Thymus (tissue), 11 donors: ENCODE data around the gene DAPK2. TPM values are rescaled to one million over a fixed set of nuclear protein-coding genes. Genes with fewer than 3 reads are reported as not detected.

Experiments
- DNase-seq, 9 donors: peaks; one replicate each; pipeline ENCODE4 v3.0.0-alpha.2; 2013; ENCODE audit warnings: low spot score in 9 of 9, low read depth in 6 of 9, missing footprints in 1 of 9
- H3K27ac ChIP-seq, 2 donors: one replicate each; pipeline ENCODE4 v1.5.1; 2013; ENCODE audit warnings: control low read depth in 1 of 2, low read depth in 1 of 2, low read length in 1 of 2, mild to moderate bottlenecking in 1 of 2, moderate library complexity in 1 of 2
- H3K27me3 ChIP-seq, 2 donors: one replicate each; pipeline ENCODE4 v1.5.1; 2013; ENCODE audit warnings: low read length in 1 of 2; ENCODE audit not compliant: control insufficient read depth in 2 of 2, insufficient read depth in 1 of 2
- H3K36me3 ChIP-seq, 2 donors: one replicate each; pipeline ENCODE4 v1.5.1; 2013; ENCODE audit warnings: low read length in 1 of 2, mild to moderate bottlenecking in 1 of 2, moderate library complexity in 1 of 2; ENCODE audit not compliant: control insufficient read depth in 2 of 2, insufficient read depth in 2 of 2
- H3K4me1 ChIP-seq, 2 donors: one replicate each; pipeline ENCODE4 v1.5.1; 2013; ENCODE audit warnings: low read length in 2 of 2; ENCODE audit not compliant: control insufficient read depth in 2 of 2, insufficient read depth in 2 of 2
- H3K4me3 ChIP-seq, 2 donors: one replicate each; pipeline ENCODE4 v1.5.1; 2013; ENCODE audit warnings: low read length in 2 of 2, control low read depth in 1 of 2, mild to moderate bottlenecking in 1 of 2
- H3K9me3 ChIP-seq, 2 donors: one replicate each; pipeline ENCODE4 v1.5.1; 2013; ENCODE audit warnings: low read length in 1 of 2, mild to moderate bottlenecking in 1 of 2; ENCODE audit not compliant: control insufficient read depth in 2 of 2, insufficient read depth in 1 of 2
- WGBS: extraction: QIAGEN DNeasy Blood & Tissue Kit; methylation state at CpG from one replicate; pipeline ENCODE4 v1.1.7; 2013; 5-methylcytosine and 5-hydroxymethylcytosine counted together
- polyA plus RNA-seq: library from polyadenylated mRNA; stranded (reverse); fragments of 200-250 nt; gene quantifications from one replicate; pipeline ENCODE4 v1.2.3, GENCODE V29; 2013
- total RNA-seq: library from RNA; stranded (reverse); fragments of 120-200 nt; gene quantifications from one replicate; pipeline ENCODE4 v1.2.4, GENCODE V29; 2013
- donor health status: healthy.

Gene DAPK2
- total and polyA plus RNA-seq, 2 donors, result 3.3 TPM

DNA sequence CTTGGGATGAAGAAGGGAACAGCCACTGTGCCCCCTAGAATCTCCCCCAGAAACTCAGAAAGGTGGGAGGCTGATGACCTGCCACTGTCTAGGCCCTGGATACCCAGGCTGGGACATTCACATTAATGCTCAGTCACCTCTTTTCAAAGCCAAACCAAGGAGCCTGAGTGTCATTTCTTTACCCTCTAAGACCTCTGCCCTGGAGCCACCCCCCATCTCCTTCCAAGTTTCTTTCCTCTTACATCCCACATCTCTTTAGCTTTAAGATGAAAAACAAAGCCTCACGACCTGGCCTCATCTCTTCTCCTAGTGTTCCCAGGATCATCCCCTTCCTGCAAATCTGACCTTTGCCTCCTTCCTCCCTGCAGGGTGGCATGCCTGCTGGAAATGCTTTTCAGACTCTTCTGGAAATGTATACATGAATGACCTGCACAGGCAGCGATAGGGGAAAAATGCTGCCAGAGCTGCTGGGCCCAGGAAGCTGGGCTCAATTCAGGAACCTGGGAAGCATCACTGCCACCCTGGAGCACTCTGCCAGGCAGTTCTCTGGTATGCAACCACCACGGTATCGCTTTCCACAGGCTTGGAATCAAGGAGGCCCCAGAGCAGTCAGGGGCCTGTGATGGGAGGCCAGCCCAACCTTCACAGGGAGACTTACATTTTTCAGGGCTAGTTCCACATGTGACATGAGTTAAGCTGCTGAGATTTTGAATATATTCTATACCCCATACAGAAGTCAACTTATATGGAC lies 67.6 kb downstream of the DAPK2 start:
- no peaks in the 10 kb centered on the region for H3K36me3 ChIP-seq

DNA sequence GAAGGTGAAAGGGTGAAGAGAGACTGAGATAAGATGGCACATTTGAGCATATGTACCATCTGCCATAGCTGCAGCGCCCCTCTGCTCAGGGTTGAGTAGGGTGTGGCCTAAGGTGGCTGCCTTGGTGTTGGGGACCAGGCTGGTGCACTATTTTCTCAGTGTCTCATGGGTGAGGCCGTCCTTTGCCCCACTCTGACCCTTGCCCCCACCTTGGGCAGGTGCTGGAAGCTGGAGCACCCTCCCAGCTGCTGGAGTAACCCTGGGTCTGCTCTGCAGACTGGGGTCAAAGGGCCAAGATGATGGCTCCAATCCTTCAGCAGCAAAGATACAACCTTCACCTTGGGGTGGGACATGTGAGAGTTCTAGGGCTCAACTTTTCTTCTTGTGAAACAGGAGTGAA lies 69.2 kb downstream of the DAPK2 start:
- 94% methylated on average over 2 of the region's 2 CpGs for WGBS
- Histone ChIP-seq H3K36me3 (no peaks in the 10 kb centered on the region), H3K4me1 (no peaks in the 10 kb centered on the region), H3K27me3 (no peaks in the 10 kb centered on the region), H3K4me3 (no peak overlapping the region), H3K9me3 (no peaks in the 10 kb centered on the region), H3K27ac (no peak overlapping the region)
- no peak for DNase-seq

More for the DNA sequence above, 67.6 kb downstream of the DAPK2 start:
- Histone ChIP-seq H3K4me1 (peaks cover 0 to 4% of the 10 kb centered on the region in 2 donors), H3K27me3 (no peaks in the 10 kb centered on the region), H3K9me3 (no peaks in the 10 kb centered on the region), H3K27ac (no peak overlapping the region), H3K4me3 (no peak overlapping the region)
- no peak for DNase-seq
- WGBS, result 98% methylated on average over 4 of the region's 4 CpGs

DNA sequence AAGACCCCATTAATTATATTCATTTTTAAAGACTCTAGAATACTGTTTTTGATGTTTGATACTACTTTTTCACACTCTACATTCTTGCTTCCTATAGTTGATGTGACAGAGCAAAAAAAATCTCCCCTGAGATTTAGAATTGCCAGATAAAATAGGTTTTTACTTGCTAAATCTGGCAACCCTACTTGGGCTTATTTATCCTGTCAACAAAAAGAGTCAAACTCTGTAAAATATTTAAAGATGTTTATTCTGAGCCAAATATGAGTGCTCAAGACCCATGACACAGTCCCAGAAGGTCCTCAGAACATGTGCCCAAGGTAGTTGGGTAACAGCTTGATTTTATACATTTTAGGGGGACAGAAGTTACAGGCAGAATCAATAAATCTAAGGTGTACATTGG lies 72.3 kb downstream of the DAPK2 start:
- peaks cover 6 to 11% of the 10 kb centered on the region in 2 donors for H3K4me1 ChIP-seq
- no peaks in the 10 kb centered on the region for H3K27me3 ChIP-seq
- H3K9me3 ChIP-seq, result no peaks in the 10 kb centered on the region
- H3K4me3 ChIP-seq, result no peak overlapping the region
- H3K36me3 ChIP-seq, result no peaks in the 10 kb centered on the region
- no peak overlapping the region for H3K27ac ChIP-seq
- no peak for DNase-seq

DNA sequence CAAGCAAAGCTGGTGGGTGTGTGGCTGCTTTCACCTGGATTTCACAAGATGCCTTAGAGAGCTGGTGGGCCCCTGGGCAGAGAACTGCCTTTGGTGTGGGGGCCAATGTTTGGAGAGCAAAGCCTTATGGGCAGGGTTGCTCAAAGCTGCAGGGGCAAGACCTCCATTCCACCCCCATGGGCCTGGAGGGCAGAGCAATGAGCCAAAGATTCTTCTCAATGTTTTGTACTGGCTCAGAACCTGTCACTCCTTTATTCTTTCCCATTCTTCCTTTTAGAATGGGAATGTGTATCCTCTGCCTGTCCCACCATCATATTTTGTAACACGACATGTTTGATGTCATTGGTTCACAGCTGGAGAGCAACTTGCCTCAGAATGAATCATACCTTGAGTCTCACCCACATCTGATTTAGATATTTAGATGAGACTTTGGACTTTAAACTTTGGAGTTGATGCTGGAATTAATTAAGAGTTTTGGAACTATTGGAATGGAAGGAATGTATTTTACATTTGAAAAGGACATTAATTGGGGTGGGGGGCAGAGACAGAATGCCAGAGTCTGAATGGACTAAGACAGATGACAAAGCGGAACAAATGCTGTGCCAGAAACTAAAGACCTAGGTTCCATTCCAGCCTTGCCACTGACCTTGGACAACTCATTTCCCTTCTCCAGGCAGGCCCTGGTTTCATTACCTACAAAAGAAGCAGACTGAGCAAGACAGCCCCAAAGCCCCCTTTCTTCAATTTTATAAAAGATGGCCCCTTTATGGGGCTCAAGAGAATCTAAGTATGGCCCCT lies 72.9 kb downstream of the DAPK2 start:
- 49% methylated on average over 2 of the region's 2 CpGs for WGBS
- no peak overlapping the region for H3K27ac ChIP-seq
- no peak for DNase-seq
- no peak overlapping the region for H3K4me3 ChIP-seq
- H3K4me1 ChIP-seq, result peaks cover 6 to 11% of the 10 kb centered on the region in 2 donors
- no peaks in the 10 kb centered on the region for H3K36me3 ChIP-seq
- no peaks in the 10 kb centered on the region for H3K9me3 ChIP-seq
- no peaks in the 10 kb centered on the region for H3K27me3 ChIP-seq

- H3K27ac ChIP-seq, result no peak overlapping the region
- no peaks in the 10 kb centered on the region for H3K36me3 ChIP-seq
- no peaks in the 10 kb centered on the region for H3K9me3 ChIP-seq
- H3K27me3 ChIP-seq, result no peaks in the 10 kb centered on the region
- H3K4me3 ChIP-seq, result no peak overlapping the region
- 98% methylated on average over 1 of the region's 1 CpG for WGBS
- DNase-seq, result no peak
- H3K4me1 ChIP-seq, result peaks cover 6 to 11% of the 10 kb centered on the region in 2 donors
Observed at GRCh38 chr15:63972801-63973200, 73.5 kb downstream of the DAPK2 start.

- no peak overlapping the region for H3K4me3 ChIP-seq
- no peaks in the 10 kb centered on the region for H3K27me3 ChIP-seq
- no peaks in the 10 kb centered on the region for H3K36me3 ChIP-seq
- no peaks in the 10 kb centered on the region for H3K9me3 ChIP-seq
- no peak for DNase-seq
- no peak overlapping the region for H3K27ac ChIP-seq
- peaks cover 6 to 11% of the 10 kb centered on the region in 2 donors for H3K4me1 ChIP-seq
- WGBS, result 98% methylated on average over 1 of the region's 1 CpG
Observed at GRCh38 chr15:63971904-63972303, 74.4 kb downstream of the DAPK2 start.

- Histone ChIP-seq H3K27ac (peak overlapping the region in 1 of 2 donors; percentile 63), H3K4me1 (peaks cover 6 to 11% of the 10 kb centered on the region in 2 donors), H3K36me3 (no peaks in the 10 kb centered on the region), H3K4me3 (no peak overlapping the region), H3K9me3 (no peaks in the 10 kb centered on the region), H3K27me3 (no peaks in the 10 kb centered on the region)
- no peak for DNase-seq
- WGBS, result 89% methylated on average over 2 of the region's 2 CpGs
Observed at GRCh38 chr15:63971427-63971805, 74.9 kb downstream of the DAPK2 start.

- peak in 1 of 9 donors; percentile 24 for DNase-seq
- WGBS, result 71% methylated on average over 3 of the region's 3 CpGs
- H3K4me3 ChIP-seq, result no peak overlapping the region
- peaks cover 6 to 11% of the 10 kb centered on the region in 2 donors for H3K4me1 ChIP-seq
- no peaks in the 10 kb centered on the region for H3K27me3 ChIP-seq
- H3K9me3 ChIP-seq, result no peaks in the 10 kb centered on the region
- H3K27ac ChIP-seq, result peak overlapping the region; percentile 59 to 63
- no peaks in the 10 kb centered on the region for H3K36me3 ChIP-seq
Observed at GRCh38 chr15:63970621-63971426, 75.5 kb downstream of the DAPK2 start.
